RCC 7860 (cell line): ENCODE measurements around the gene ZNF132.

Experiments
- DNase-seq: peaks from one replicate; pipeline ENCODE4 v3.0.0-alpha.2; 2015; ENCODE audit warnings: low spot score
- FAIRE-seq: peaks from 2 replicates; lab custom pipeline; 2012; peaks lifted over from hg19 to GRCh38; lab: Jason Lieb, UNC

Gene ZNF132

DNA sequence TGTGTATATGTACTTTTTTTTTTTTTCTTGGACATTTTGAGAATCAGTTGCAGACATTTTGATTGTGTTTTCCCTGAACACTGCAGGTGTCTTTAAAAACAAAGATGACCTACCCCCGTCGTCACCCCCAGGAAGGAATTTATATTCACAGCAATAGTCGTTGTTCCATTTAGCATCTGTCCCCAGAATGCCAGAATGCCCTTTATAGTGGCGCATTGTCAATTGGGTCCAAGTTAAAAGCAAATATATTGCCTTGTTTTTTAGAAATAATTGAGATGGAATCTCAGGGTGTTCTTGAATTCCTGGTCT is 46.3 kb downstream of the ZNF132 start:
- no peak for FAIRE-seq
- no peak for DNase-seq

DNA sequence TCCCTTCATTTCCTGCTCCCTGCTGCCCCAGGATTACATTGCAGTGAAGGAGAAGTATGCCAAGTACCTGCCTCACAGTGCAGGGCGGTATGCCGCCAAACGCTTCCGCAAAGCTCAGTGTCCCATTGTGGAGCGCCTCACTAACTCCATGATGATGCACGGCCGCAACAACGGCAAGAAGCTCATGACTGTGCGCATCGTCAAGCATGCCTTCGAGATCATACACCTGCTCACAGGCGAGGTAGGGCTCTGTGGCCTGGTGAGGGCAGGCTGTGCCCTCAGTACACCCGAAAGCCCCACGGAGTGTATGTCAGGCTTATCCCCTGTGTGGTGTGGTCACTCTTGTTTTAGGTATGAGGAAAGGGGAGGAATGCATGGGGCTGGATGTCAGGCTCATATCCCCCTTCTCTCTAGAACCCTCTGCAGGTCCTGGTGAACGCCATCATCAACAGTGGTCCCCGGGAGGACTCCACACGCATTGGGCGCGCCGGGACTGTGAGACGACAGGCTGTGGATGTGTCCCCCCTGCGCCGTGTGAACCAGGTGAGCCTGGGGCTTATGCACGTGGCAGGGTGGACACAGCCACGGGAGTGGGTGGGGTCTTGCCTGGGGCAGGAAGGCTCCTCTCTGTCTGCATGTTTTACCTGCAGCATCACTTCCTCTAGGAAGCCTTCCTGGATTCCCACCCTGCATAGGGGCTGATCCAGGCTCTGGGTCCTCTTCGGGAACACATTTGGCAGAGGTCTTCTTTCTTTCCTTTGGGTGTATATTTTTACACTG is 46.8 kb downstream of the ZNF132 start:
- no peak for FAIRE-seq
- DNase-seq = no peak

DNA sequence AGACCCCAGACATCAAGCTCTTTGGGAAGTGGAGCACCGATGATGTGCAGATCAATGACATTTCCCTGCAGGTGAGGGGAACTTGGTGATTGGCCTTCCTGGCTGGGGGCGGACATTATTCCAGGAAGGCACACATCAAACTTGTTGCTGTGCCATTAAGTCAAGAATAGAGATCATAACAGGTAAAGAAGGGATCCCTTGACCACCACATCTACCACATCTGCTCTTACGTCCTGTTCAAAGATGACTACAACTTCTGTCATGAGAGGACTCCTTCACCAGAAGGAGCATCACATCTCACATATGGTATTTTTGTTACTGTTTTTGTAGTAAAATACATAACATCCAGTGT is 51.8 kb downstream of the ZNF132 start:
- no peak for DNase-seq
- no peak for FAIRE-seq

DNA sequence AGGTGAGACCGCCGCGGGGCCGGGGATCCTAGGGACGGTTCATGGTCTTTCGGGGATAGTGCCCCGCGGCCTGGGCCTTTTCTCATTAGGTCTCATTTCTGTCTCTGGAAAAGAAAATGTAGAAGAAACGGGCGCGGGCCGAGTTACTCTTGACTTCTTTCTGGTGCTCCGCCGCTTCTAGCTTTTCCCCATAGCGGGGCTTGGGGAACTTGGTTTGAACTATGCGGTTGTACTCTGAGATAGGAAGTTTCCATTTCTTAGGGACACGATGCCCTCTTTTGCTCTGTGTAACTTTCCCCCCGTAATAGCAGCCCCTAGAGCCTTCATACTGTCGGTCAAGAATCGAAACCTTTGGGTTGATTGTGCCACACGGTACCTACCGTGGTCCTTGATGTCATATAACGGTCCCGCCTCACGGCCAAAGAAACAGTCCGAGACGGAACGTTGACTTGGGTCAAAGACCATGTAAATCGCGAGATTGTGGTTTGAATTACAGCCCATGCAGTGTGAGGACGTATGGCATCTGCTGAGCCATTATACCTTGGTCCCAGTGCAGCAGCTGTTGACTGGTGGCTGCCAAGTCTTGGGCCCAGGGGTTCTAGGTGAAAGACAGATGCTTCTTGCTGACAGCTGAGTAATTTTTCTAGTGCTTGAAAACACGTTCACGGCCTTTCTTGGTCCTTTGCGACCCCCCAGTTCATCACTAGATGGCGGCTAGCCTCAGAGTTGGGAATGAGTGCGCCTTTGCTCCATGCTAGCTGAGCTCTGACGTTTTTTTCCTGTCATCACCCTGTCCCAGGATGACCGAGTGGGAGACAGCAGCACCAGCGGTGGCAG is 52.4 kb downstream of the ZNF132 start:
- FAIRE-seq (no peak), DNase-seq (no peak)

DNA sequence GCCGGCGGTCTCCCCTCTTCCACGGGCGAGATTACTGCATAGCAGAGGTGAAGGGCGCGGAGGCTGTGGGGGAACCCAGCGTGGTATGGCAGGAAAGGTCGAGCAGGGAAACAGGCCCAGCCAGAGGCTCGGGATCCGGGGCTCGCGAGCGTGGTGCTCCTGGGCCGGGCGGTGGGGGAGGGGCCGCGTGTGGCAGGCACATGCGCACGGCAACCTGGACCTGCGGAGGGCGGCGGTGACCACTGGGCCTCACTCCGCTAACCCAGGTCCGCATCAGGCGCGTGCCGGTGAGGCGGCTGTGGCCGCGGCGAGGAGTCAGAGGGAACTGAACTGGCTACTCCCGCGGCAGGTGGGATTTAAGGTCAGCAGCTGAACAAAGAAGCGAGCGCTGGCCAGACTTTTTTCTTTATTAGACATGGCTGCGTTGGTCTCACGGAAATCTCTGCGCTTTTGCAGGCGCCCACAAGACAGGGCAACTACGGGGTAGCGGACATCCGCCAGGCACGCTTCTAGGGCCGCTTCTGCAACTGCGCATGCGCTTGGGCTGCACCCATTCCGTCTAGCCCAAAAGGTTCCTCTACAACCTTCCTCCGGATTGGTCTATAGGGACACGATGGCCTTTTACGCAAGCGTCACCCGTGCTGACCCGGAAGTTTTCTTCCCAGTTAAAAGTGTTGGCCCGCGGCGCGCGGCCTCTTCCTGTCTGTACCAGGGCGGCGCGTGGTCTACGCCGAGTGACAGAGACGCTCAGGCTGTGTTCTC is 53.2 kb downstream of the ZNF132 start, which contains the start of gene RPS5:
Gene RPS5 (plus strand): TSS at position 694 of the 762 bp plus-strand sequence. CDS start 869 bp downstream, outside the sequence.
- peak; percentile 97 for DNase-seq
- peak; percentile 76 for FAIRE-seq

DNA sequence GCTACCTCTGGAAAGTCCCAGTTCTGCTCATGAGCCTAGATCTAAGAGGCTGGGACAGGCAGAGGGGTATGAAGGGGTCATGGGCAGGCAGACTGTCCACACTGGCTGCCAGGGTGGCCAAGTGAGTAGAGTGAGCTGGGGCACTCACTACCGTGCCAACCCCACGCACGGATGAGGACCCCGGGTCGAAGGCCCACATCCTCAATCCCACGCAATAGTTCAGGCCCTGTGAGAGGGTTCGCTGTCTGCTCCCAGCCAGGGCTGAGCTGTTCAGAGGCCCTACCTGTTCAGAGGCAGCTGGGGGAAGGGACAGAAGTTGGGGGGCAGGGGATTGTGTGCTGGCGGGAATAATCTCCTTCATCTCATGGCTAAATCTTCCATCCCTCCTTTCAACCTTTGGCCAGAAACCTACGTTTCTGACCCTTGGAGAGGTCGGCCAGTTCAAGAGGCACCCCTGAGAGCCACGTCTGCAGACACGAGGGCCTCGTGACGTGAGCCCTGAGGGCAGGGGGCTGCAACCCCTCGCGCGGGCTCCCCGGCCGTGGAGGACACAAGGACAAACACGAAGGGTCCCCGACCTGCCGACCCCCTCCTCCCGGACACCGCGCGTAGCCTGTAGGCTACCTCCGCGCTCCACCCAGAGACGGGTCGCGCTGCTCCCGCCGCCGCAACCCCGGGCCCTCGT is 53.9 kb downstream of the ZNF132 start:
- no peak for FAIRE-seq

DNA sequence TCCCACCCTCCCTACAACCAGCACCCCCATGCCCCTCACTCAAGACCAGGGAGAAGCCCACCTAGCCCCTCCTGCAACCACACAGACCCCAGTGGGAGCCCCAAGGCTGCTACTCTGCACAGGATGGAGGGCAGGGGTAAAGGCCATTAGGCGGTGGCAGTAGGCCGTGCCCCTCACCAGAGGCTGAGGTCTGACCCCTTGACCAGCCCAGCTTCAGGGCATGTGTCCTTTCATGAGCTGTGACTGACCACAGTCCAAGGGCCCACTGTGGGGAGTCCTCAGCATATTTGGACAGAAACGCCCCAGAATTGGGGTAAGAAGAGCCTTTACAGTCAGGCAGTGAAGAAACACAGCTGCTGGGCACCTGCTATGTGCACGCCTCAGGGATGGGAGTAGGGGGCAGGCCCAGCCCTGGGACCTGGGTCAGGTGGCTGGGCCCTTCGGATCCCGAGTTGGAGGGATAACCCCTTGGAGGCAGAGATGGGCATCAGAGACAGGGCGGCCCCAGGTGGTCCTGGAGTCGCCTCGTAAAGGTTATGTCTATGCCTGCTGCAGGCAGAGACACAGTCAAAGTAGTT is 54.6 kb downstream of the ZNF132 start:
- no peak for FAIRE-seq
- no peak for DNase-seq

More for the DNA sequence above, 53.9 kb downstream of the ZNF132 start:
- DNase-seq = no peak

DNA sequence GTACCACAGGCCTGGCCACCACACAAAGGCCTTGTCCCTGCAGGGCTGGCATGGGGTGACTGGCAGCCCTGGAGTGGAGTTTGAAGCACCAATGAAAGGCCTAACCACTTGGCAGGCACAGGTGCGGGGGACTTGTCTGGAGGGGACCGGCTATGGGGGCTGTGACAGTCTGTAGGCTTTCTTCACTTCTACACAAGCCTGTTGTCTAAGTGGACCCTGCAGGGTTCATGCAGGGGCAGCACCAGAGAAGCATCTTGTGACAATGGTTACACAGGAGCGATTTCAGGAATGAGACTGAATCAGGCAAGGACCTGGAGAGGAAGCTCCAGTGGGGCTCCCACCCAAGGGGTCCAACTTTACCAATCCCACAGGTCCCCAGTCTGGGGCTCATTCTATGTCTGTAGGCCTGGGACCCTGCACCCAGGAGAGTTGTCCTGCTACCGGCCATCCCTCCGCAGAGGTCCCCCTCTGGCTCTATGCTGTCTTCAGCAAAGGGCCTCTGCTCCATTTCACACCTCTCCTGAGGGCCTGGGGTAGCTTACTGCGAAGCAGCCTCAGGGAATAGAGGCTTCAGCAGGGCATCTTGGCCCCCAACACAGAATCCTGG is 56.9 kb downstream of the ZNF132 start:
- no peak for FAIRE-seq
- DNase-seq = no peak
